Activated T-cell treated with anti-CD3 and anti-CD28 coated beads for 4 hours (primary cell): ENCODE measurements around the gene ZFYVE21.
"Not testable (repeated sequence)": the region's sequence is repeated elsewhere in the genome, so short reads cannot be mapped to it uniquely, and the experiment has no call there.

Source experiments
- DNase-seq: peaks from one replicate; pipeline ENCODE4 v3.0.0-alpha.2; 2020

ZFYVE21 gene

DNA sequence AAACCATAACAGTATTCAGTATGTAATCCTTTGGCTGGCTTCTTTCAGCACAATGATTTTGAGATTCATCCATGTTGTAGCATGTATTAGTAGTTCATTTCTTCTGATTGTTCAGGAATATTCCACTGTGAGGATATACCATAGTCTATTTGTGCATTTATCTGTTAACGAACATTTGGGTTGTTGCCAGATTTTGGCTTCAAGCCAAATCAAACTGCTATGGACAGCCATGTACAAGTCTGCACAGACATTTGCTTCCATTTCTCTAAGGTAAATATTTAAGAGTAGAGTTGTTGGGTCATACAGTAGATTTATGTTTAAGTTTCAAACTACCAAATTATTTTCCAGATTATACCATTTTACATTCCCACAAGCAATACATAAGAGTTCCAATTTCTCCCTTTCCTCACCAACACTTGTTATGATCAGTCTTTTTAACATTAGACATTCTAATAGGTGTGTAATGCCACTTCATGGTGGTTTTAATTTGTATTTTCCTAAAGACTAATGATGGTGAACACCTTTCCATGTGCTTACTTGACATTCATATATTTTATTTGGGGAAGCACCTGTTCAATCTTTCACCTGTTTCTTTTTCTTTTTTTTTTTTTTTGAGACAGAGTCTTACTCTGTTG lies 56.6 kb downstream of the ZFYVE21 start:
- no peak for DNase-seq

DNA sequence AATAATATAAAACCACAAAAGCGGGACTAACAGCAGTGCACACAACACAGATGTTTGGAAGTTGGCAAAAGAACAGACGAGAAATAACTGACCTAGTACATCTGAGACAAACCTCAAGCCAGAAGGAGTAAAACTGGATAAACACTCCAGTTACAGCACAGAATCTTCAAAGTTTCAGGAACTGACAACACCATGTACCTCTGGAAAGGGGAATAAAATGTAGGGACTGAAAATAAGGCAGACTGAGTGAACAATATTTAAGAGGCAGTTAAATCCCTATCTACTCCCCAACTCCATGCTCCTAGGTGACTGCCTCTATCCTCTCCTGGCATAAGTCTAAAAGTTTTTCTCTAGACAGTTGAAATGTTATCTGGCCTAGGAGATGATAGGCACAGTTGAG lies 57.9 kb downstream of the ZFYVE21 start:
- DNase-seq, result no peak

DNA sequence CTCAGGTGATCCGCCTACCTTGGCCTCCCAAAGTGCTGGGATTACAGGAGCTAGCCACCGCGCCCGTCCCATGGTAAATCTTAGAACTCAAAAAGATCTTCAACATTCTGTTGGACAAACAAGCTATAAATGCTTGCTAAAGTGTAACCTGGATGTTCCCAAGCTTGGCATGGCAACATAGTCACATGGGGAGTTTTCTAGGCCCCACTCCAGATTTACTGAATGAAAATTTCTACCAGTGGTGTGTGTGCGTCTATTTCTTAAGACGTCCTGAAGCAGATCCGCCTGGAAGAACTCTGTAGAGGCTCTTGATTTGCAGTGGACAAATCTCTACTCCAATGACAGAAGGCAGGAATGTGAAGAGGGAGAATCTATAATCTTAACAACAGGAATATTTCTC lies 59.9 kb downstream of the ZFYVE21 start:
- no peak for DNase-seq

DNA sequence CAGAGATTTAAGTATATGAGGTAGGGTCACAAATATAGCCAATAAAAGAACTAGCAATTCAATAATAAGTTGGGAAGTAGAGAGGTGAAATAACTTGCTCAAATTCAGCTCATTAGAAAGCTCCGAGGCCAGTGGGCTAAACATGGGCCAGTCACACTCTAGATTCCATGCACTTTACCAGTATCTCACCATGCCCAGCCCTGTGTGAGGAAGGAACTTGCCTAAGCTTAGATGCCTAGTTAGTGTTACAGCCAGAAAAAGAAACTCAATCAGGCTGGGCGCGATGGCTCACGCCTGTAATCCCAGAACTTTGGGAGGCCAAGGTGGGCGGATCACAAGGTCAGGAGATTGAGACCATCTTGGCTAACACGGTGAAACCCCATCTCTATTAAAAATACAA lies 60.7 kb downstream of the ZFYVE21 start:
- DNase-seq, result not testable (repeated sequence)

DNA sequence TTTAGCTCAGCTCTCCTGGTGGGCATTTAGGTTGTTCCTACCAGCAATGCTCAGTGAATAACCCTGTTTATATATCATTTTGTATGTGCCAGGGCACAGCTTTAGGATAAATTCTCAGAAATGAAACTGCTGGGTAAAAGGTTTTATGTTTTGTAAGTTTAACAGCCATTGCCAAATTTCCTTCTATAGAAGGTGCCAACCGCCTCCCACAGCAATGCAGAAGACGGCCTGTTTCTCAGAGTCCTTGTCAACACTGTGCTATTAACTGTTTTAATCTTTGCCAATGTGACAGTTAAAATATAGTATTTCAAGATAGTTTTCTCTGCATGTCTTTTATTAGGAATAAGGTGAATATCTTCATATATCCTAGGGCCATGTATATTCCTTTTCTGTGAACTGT lies 66.8 kb downstream of the ZFYVE21 start:
- no peak for DNase-seq
